NCI-H510A treated with DMSO at 0.1 percent for 48 hours (cell line): ENCODE measurements around the gene NNT.
A peak's percentile ranks its signal among the peaks of the same experiment; 100 is the strongest.
"Not testable (repeated sequence)": the region's sequence is repeated elsewhere in the genome, so short reads cannot be mapped to it uniquely, and the experiment has no call there.

Experiments
- DNase-seq: peaks from one replicate; lab custom pipeline; 2025; lab: John Stamatoyannopoulos, UW

NNT gene

DNA sequence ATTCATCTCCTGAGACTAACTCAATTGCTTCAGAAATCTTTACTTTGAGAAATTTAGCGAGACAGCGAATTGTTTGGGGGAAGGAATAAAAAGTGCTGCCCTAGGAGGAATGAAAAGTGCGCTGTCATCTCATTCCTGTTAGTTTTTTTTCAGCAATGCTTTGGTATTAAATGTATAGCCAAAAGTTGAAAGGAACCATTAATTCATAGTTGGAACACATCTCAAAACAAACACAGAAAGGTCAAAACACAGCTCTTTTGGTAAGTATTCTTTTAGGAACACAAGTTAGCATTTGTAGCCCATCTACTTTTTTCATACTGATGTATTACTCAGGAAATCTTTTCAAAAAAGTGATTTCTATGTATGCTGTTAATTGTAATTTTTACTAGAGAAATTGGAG is 109.1 kb downstream of the NNT start:
- DNase-seq, result no peak

DNA sequence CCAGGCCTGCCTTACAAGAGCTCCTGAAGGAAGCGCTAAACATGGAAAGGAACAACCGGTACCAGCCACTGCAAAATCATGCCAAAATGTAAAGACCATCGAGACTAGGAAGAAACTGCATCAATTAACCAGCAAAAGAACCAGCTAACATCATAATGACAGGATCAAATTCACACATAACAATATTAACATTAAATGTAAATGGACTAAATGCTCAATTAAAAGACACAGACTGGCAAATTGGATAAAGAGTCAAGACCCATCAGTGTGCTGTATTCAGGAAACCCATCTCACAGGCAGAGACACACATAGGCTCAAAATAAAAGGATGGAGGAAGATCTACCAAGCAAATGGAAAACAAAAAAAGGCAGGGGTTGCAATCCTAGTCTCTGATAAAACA is 116.8 kb downstream of the NNT start:
- not testable (repeated sequence) for DNase-seq

DNA sequence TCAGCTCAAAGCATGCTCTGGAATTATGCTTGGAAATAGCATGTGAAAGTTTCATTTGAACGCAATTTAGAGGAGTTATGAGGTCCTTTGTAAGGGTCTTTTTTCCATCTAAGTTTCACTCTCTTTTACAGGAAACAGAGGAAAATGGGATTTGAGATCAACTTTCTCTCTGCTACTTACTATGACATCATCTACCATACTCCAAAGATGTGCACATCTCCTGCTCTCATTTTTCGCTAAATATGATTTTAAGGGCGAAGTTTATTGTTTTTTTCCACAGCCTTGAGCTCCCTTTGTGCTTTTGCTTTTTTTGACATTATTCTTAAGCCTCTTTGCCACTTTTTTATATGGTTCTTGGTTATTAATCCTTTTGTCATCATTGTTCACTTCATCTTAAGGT is 125.6 kb downstream of the NNT start:
- DNase-seq, result no peak

DNA sequence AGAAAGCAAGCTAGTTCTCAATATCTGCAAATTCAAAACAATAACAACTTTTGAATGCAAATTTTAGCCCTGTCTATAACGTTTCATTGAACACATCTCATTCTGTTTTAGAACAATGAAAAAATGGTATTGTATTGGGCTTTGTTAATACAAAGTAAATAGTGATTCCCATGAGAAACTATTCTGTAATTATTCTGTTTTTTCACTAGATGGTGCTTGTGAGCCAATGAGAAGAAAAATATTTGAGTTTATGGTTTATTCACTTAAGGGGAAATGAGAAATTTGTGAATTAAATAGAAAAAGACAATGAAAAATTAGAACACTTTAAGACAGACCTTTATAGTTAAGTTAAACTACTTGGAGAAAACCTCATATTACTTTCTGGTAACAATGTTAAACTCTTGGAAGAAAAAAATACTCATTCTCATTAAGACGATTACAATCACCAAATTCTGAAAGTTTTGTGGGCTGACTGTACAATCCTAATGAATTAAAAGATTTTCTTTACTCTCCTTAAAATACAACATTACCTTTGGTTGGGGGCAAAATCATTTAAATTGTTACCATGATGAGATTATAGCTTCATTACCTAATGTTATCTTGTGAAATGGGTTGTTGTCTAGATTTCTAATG is 127.0 kb downstream of the NNT start:
- peak; percentile 17 for DNase-seq

DNA sequence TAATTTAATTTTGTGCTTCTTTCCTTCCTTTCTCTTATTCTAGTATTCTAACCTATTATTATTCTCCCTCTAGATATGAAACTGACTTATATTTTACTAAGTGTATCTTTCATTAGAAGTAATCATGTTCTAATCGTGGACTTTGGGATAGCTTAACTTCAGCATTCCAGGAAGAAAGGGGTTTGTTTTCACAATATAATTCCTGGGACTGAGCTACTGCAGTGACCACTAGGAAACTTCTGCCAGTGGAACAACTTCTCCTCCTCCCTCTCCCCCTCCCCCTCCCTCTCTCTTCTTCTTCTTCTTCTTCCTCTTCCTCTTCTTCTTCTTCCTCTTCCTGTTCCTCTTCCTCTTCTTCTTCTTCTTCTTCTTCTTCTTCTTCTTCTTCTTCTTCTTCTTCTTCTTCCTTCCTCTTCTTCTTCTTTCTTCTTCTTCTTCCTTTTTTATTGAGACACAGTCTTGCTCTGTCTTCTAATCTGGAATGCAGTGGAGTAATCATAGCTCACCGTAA is 127.9 kb downstream of the NNT start:
- DNase-seq, result no peak

DNA sequence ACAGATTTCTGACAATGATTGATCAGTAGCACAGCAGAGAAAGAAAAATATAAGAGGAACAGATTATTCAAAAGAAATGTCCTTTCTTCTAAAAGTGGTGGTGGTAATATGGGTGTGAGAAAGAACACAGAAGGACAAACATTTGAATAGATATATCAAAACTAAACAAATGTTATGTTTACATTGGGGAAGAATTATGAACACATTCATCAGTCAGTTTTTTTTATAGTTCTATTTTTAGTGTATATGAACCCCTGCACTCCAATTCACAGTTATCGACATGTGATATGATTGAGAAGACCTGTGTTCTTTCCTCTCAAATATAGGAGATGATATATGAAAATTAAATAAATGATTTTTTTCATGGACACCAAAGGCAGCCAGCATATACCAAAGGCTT is 128.6 kb downstream of the NNT start:
- no peak for DNase-seq

DNA sequence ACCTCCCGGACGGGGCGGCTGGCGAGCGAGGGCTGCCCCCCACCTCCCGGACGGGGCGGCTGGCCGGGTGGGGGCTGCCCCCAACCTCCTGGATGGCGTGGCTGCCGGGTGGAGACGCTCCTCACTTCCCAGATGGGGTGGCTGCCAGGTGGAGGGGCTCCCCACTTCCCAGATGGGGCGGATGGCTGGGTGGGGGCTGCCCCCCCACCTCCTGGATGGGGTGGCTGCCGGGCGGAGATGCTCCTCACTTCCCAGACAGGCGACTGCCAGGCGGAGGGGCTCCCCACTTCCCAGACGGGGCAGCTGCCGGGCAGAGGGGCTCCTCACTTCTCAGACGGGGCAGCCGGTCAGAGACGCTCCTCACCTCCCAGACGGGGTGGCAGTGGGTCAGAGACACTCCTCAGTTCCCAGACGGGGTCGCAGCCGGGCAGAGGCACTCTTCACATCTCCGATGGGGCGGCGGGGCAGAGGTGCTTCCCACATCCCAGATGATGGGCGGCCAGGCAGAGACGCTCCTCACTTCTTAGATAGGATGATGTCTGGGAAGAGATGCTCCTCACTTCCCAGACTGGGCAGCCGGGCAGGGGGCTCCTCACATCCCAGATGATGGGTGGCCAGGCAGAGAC is 143.1 kb downstream of the NNT start:
- not testable (repeated sequence) for DNase-seq

DNA sequence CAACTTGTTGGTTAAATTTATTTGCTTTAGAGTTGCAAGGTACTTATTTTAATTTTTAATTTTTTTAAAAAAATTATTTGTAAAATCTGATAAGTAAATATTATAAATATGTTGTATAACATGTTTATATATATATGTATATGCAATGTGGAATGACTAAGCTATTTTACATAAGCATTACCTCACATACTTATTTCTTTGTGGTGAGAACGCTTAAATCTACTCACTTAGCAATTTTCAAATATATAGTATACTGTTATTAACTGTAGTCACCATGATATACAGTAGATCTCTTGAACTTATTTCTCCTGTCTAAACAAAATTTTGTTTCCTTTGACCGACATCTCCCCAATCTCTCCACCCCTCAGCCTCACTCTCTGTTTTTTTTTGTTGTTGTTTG is 147.8 kb downstream of the NNT start:
- DNase-seq, result no peak

DNA sequence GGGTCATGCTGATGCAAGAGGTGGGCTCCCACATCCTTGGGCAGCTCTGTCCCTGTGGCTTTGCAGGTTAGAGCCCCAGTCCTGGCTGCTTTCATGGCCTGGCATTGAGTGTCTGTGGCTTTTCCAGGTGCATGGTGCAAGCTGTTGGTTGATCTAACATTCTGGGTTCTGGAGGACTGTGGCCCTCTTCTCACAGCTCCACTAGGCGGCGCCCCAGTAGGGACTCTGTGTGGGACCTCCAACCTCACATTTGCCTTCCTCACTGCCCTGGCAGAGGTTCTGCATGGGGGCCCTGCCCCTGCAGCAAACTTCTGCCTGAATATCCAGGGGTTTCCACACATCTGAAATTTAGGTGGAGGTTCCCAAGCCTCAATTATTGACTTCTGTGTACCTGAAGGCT is 150.1 kb downstream of the NNT start:
- DNase-seq, result no peak
